Thymus (tissue), 11 donors: ENCODE results near the gene POLD2. TPM values are rescaled to one million over a fixed set of nuclear protein-coding genes. Genes with fewer than 3 reads are reported as not detected.
A peak's percentile ranks its signal among the peaks of the same experiment; 100 is the strongest.

ENCODE experiments used
- DNase-seq, 9 donors: peaks; one replicate each; pipeline ENCODE4 v3.0.0-alpha.2; 2013; ENCODE audit warnings: low spot score in 9 of 9, low read depth in 6 of 9, missing footprints in 1 of 9
- H3K27ac ChIP-seq, 2 donors: one replicate each; pipeline ENCODE4 v1.5.1; 2013; ENCODE audit warnings: control low read depth in 1 of 2, low read depth in 1 of 2, low read length in 1 of 2, mild to moderate bottlenecking in 1 of 2, moderate library complexity in 1 of 2
- H3K27me3 ChIP-seq, 2 donors: one replicate each; pipeline ENCODE4 v1.5.1; 2013; ENCODE audit warnings: low read length in 1 of 2; ENCODE audit not compliant: control insufficient read depth in 2 of 2, insufficient read depth in 1 of 2
- H3K36me3 ChIP-seq, 2 donors: one replicate each; pipeline ENCODE4 v1.5.1; 2013; ENCODE audit warnings: low read length in 1 of 2, mild to moderate bottlenecking in 1 of 2, moderate library complexity in 1 of 2; ENCODE audit not compliant: control insufficient read depth in 2 of 2, insufficient read depth in 2 of 2
- H3K4me1 ChIP-seq, 2 donors: one replicate each; pipeline ENCODE4 v1.5.1; 2013; ENCODE audit warnings: low read length in 2 of 2; ENCODE audit not compliant: control insufficient read depth in 2 of 2, insufficient read depth in 2 of 2
- H3K4me3 ChIP-seq, 2 donors: one replicate each; pipeline ENCODE4 v1.5.1; 2013; ENCODE audit warnings: low read length in 2 of 2, control low read depth in 1 of 2, mild to moderate bottlenecking in 1 of 2
- H3K9me3 ChIP-seq, 2 donors: one replicate each; pipeline ENCODE4 v1.5.1; 2013; ENCODE audit warnings: low read length in 1 of 2, mild to moderate bottlenecking in 1 of 2; ENCODE audit not compliant: control insufficient read depth in 2 of 2, insufficient read depth in 1 of 2
- WGBS: extraction: QIAGEN DNeasy Blood & Tissue Kit; methylation state at CpG from one replicate; pipeline ENCODE4 v1.1.7; 2013; 5-methylcytosine and 5-hydroxymethylcytosine counted together
- polyA plus RNA-seq: library from polyadenylated mRNA; stranded (reverse); fragments of 200-250 nt; gene quantifications from one replicate; pipeline ENCODE4 v1.2.3, GENCODE V29; 2013
- total RNA-seq: library from RNA; stranded (reverse); fragments of 120-200 nt; gene quantifications from one replicate; pipeline ENCODE4 v1.2.4, GENCODE V29; 2013
- donor health status: healthy.

Gene POLD2
- total and polyA plus RNA-seq, 2 donors, result 44.0 to 79.6 TPM

- no peak within 1 kb of the TSS for H3K4me3 ChIP-seq
Observed at GRCh38 chr7:44141221-44141850, 18.0 kb upstream of the POLD2 start, which contains the start of gene MYL7. Gene MYL7, minus strand, starts transcription at chr7:44141332. Its CDS starts 27 bp downstream, at chr7:44141305.

DNA sequence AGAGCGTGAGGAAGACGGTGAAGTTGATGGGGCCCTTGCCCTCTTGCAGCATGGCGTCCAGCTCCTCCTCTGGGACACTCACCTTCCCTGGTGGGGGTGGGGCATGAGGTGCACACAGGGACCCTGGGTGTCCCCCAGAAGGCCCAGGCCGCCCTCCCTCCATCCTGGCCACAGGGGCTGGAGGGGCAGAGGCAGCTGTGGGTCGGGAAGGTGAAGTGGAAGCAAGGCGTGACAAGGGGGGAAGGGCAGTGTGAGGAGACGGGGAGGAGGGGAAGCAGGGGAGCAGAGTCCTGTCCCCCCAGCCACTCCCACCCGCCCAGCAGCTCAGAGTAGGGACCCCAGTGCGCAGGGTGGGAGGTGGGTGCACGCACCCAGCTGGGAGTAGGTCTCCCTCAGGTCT is 17.0 kb upstream of the POLD2 start:
- H3K27me3 ChIP-seq, result peaks cover 7 to 20% of the 10 kb centered on the region in 2 donors
- H3K36me3 ChIP-seq, result no peaks in the 10 kb centered on the region
- no peak overlapping the region for H3K27ac ChIP-seq
- peaks cover under 1 to 1% of the 10 kb centered on the region in 2 donors for H3K9me3 ChIP-seq
- peaks cover 0 to 9% of the 10 kb centered on the region in 2 donors for H3K4me1 ChIP-seq
- DNase-seq, result no peak
- WGBS, result 95% methylated on average over 10 of the region's 10 CpGs
- no peak overlapping the region for H3K4me3 ChIP-seq

More at GRCh38 chr7:44141221-44141850, 18.0 kb upstream of the POLD2 start, which contains the start of gene MYL7:
- Histone ChIP-seq H3K9me3 (peaks cover 3 to 9% of the 10 kb centered on the region in 2 donors), H3K4me1 (peaks cover 4 to 18% of the 10 kb centered on the region in 2 donors), H3K36me3 (no peaks in the 10 kb centered on the region), H3K27me3 (peaks cover 16 to 30% of the 10 kb centered on the region in 2 donors), H3K27ac (no peak within 1 kb of the TSS)
- WGBS, result 94% methylated on average over 6 of the region's 6 CpGs
- DNase-seq, result no peak

DNA sequence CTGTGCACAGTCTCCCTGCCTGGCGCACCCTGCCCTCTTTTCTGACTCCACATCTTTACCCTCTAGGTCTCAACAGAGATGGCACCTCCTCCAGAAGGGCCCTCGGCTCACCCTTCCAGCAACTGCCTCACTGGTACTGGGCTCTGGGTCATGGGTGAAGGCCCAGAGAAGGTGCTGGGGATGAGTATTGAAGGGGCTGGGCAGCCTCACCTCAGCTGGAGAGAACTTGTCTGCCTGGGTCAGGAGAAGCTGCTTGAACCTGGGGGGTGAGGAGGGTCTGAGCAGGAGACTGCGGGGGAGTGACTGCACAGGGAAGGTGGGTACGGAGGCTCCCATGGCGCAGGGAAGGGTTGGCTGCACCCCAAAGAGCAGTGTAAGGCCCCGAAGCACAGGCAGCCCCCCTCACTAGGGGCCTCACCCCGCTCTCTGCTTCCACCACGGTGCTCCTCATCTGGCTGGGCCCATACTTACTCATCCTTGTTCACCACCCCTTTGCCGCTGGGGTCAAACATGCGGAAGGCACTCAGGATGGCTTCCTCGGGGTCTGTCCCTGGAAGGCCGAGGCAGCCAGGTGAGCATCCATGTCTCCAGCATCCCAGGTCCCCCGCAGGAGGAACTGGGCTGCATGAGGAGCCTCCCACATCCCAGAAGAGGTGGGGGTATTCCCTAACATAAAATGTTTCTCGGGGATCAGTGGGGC is 16.1 kb upstream of the POLD2 start:
- Histone ChIP-seq H3K36me3 (no peaks in the 10 kb centered on the region), H3K27ac (no peak overlapping the region), H3K4me3 (no peak overlapping the region), H3K9me3 (no peaks in the 10 kb centered on the region), H3K27me3 (peaks cover under 1 to 11% of the 10 kb centered on the region in 2 donors), H3K4me1 (peaks cover 0 to 7% of the 10 kb centered on the region in 2 donors)
- 97% methylated on average over 14 of the region's 14 CpGs for WGBS
- DNase-seq, result no peak

GRCh38 chr7:44138698-44139097 is 15.3 kb upstream of the POLD2 start:
- Histone ChIP-seq H3K27ac (no peak overlapping the region), H3K4me1 (peaks cover 0 to 7% of the 10 kb centered on the region in 2 donors), H3K4me3 (no peak overlapping the region), H3K27me3 (peaks cover 0 to 4% of the 10 kb centered on the region in 2 donors), H3K9me3 (no peaks in the 10 kb centered on the region), H3K36me3 (no peaks in the 10 kb centered on the region)
- 88% methylated on average over 8 of the region's 8 CpGs for WGBS
- DNase-seq, result no peak

DNA sequence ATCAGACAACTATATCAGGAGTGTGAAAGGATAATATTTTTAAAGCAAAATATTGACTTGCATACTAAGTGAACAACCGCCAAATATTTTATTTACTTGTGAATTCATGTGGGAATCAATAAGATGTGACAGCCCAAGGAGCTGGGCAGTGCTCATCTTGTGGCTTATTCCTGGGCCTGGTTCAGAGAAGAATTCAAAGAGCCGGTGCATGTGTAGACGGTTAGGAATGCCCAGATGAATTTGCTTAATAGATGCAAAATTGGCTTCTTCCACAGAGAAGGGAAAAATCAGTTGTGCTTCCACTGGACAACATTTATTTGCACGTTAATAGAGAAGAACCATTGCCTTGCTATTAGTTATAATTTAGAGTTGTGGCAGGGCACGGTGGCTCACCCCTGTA is 13.4 kb upstream of the POLD2 start:
- Histone ChIP-seq H3K9me3 (no peaks in the 10 kb centered on the region), H3K36me3 (no peaks in the 10 kb centered on the region), H3K27me3 (no peaks in the 10 kb centered on the region), H3K4me3 (no peak overlapping the region), H3K27ac (no peak overlapping the region), H3K4me1 (peaks cover 8 to 20% of the 10 kb centered on the region in 2 donors)
- WGBS, result 98% methylated on average over 5 of the region's 5 CpGs
- DNase-seq, result no peak

- WGBS, result 97% methylated on average over 4 of the region's 4 CpGs
- H3K27me3 ChIP-seq, result no peaks in the 10 kb centered on the region
- H3K27ac ChIP-seq, result no peak overlapping the region
- no peak overlapping the region for H3K4me3 ChIP-seq
- peaks cover 19 to 37% of the 10 kb centered on the region in 2 donors for H3K4me1 ChIP-seq
- H3K36me3 ChIP-seq, result no peaks in the 10 kb centered on the region
- DNase-seq, result no peak
- no peaks in the 10 kb centered on the region for H3K9me3 ChIP-seq
Observed at GRCh38 chr7:44134943-44135628, 11.7 kb upstream of the POLD2 start.

DNA sequence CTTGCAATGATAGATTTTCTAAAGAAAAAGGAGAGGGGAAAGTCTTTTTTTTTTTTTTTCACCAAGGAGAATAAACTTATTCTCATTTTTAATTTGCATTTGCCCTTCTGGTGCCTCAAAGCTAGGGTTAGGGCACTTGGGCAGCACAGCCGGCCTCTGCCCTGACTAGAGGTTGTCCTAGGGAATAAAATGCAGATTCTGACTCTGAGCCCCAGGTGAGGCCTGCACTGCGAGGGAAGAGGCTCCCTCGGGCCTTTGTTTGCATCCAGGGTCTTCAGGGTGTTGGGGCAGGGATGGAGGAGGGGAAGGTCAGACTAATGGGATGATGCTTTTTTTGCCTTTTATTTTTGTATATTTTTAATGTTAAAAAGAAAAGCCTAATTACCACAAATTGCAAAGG is 9.9 kb upstream of the POLD2 start:
- no peak overlapping the region for H3K4me3 ChIP-seq
- no peaks in the 10 kb centered on the region for H3K27me3 ChIP-seq
- H3K36me3 ChIP-seq, result no peaks in the 10 kb centered on the region
- H3K9me3 ChIP-seq, result peaks cover 0 to 4% of the 10 kb centered on the region in 2 donors
- no peak overlapping the region for H3K27ac ChIP-seq
- WGBS, result 97% methylated on average over 3 of the region's 3 CpGs
- DNase-seq, result no peak
- peaks cover 19 to 47% of the 10 kb centered on the region in 2 donors for H3K4me1 ChIP-seq

DNA sequence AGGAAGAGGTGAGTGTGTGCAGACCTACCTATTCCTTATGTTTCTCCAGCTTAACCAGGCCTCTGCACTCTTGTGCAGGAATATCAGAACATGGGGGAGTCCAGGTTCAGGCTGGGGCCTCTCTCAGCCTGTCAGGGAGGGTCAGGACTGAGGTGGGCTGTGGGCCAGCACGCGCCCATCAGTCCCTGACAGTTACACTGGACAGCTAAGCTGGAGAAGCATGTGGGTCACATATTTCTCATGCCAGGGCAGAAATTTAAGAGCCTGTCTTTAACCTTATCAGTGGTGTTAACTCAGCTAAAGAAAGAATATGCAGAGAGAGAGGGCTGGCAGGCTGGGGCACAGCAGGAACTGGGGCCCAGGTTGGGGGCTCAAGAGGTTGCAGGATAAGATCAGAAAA is 8.7 kb upstream of the POLD2 start:
- no peak overlapping the region for H3K4me3 ChIP-seq
- no peaks in the 10 kb centered on the region for H3K36me3 ChIP-seq
- peak in 1 of 9 donors; percentile 37 for DNase-seq
- H3K27me3 ChIP-seq, result no peaks in the 10 kb centered on the region
- peak overlapping the region in 1 of 2 donors; percentile 89 for H3K27ac ChIP-seq
- H3K4me1 ChIP-seq, result peaks cover 19 to 39% of the 10 kb centered on the region in 2 donors
- peaks cover 0 to 16% of the 10 kb centered on the region in 2 donors for H3K9me3 ChIP-seq
- WGBS, result 91% methylated on average over 2 of the region's 2 CpGs
